PC-9 (cell line): Measurements from ENCODE around the gene PCNT. TPM values are rescaled to one million over a fixed set of nuclear protein-coding genes. Genes with fewer than 3 reads are reported as not detected.

Experiments
- BruUV-seq: library from RNA; stranded (reverse); fragments of 400-500 nt; replicated peaks from 2 replicates; lab custom pipeline; 2021; lab: Mats Ljungman, UMichigan
- CTCF ChIA-PET: fragments of 300-600 bp; sonication (Branson Sonifier 250); formaldehyde crosslinking; loops from one replicate; lab custom pipeline; 2022; ENCODE audit warnings: antibody characterized with exemption; lab: Charles Lee
- POLR2A ChIA-PET: fragments of 300-600 bp; sonication (Branson Sonifier 250); formaldehyde crosslinking; loops from one replicate; lab custom pipeline; 2022; ENCODE audit warnings: antibody characterized with exemption; ENCODE audit not compliant: unreplicated experiment; lab: Charles Lee
- DNase-seq, 2 experiments: peaks; one replicate each; pipeline versions ENCODE4 v3.0.0 to v3.0.0-alpha.2; 2015 to 2022; ENCODE audit warnings: mixed read lengths in 1 of 2
- H2AFZ ChIP-seq: fragments of 200-600 bp; sonication (generic); 2 replicates; pipeline ENCODE4 v1.8.1; 2017; ENCODE audit warnings: antibody characterized with exemption
- H3F3A ChIP-seq: fragments of 200-600 bp; sonication (generic); 2 replicates; pipeline ENCODE4 v1.8.1; 2017; ENCODE audit warnings: antibody characterized with exemption, mild to moderate bottlenecking, low read depth; ENCODE audit not compliant: insufficient read depth
- H3K27ac ChIP-seq: fragments of 200-600 bp; sonication (generic); 2 replicates; pipeline ENCODE4 v1.6.1; 2016; ENCODE audit warnings: mixed run types
- H3K27me3 ChIP-seq: fragments of 200-600 bp; sonication (generic); 2 replicates; pipeline ENCODE4 v1.6.1; 2016; ENCODE audit warnings: low read depth, mixed run types; ENCODE audit not compliant: insufficient read depth
- H3K36me3 ChIP-seq: fragments of 200-600 bp; sonication (generic); 2 replicates; pipeline ENCODE4 v1.6.1; 2016; ENCODE audit warnings: low read depth, mixed run types
- H3K4me1 ChIP-seq: fragments of 200-600 bp; sonication (generic); replicated peaks from 2 replicates; pipeline ENCODE4 v1.6.1; 2016; ENCODE audit warnings: mixed run types; ENCODE audit not compliant: insufficient read depth
- H3K4me2 ChIP-seq: fragments of 200-600 bp; sonication (generic); 2 replicates; pipeline ENCODE4 v1.6.1; 2017; ENCODE audit warnings: mixed run types
- H3K4me3 ChIP-seq: fragments of 200-600 bp; sonication (generic); 2 replicates; pipeline ENCODE4 v1.6.1; 2016; ENCODE audit warnings: mixed run types
- H3K79me2 ChIP-seq: fragments of 200-600 bp; sonication (generic); 2 replicates; pipeline ENCODE4 v1.6.1; 2017; ENCODE audit warnings: low read depth, mixed run types
- H3K9me2 ChIP-seq: fragments of 200-600 bp; sonication (generic); 2 replicates; pipeline ENCODE4 v1.8.1; 2017; ENCODE audit warnings: mild to moderate bottlenecking; ENCODE audit not compliant: insufficient read depth
- H3K9me3 ChIP-seq: fragments of 200-600 bp; sonication (generic); 2 replicates; pipeline ENCODE4 v1.8.1; 2016; ENCODE audit warnings: low read depth; ENCODE audit not compliant: insufficient read depth
- H4K20me1 ChIP-seq: fragments of 200-600 bp; sonication (generic); 2 replicates; pipeline ENCODE4 v1.8.1; 2017; ENCODE audit not compliant: insufficient read depth
- EZH2 ChIP-seq: fragments of 200-600 bp; sonication (generic); IDR thresholded peaks from 2 replicates; pipeline ENCODE4 v1.8.0; 2017; ENCODE audit warnings: antibody characterized with exemption, low read depth
- intact Hi-C: fragments of 100-400 bp; cut with micrococcal nuclease; formaldehyde crosslinking; loops from one replicate; pipeline ENCODE4 v1.10.0; 2022; ENCODE audit not compliant: unreplicated experiment
- total RNA-seq: library from RNA; stranded (reverse); gene quantifications from 2 replicates; pipeline ENCODE4 v1.2.3, GENCODE V29; 2021
- TF ChIP-seq, protein P1 (sequence below): fragments of 200-600 bp; sonication (generic); conservative IDR thresholded peaks from 2 replicates; pipeline ENCODE4 v1.6.1; 2017; ENCODE audit warnings: mixed run types, antibody characterized with exemption, mild to moderate bottlenecking, moderate library complexity

Gene PCNT
- total RNA-seq, 1 experiment from 2014 or later: 33.4 TPM

- H3K36me3 ChIP-seq: no peaks in the 10 kb centered on the region
- no peaks in the 10 kb centered on the region for H3F3A ChIP-seq
- H3K27me3 ChIP-seq: no peaks in the 10 kb centered on the region
- H3K27ac ChIP-seq: no peak overlapping the region
- H3K4me3 ChIP-seq: no peak overlapping the region
- no peaks in the 10 kb centered on the region for H3K4me1 ChIP-seq
- intact Hi-C loops: no loop called here
- no peaks in the 10 kb centered on the region for H3K9me3 ChIP-seq
- no peaks in the 10 kb centered on the region for H3K79me2 ChIP-seq
- no peak for TF ChIP-seq EZH2
- TF ChIP-seq, protein P1, sequence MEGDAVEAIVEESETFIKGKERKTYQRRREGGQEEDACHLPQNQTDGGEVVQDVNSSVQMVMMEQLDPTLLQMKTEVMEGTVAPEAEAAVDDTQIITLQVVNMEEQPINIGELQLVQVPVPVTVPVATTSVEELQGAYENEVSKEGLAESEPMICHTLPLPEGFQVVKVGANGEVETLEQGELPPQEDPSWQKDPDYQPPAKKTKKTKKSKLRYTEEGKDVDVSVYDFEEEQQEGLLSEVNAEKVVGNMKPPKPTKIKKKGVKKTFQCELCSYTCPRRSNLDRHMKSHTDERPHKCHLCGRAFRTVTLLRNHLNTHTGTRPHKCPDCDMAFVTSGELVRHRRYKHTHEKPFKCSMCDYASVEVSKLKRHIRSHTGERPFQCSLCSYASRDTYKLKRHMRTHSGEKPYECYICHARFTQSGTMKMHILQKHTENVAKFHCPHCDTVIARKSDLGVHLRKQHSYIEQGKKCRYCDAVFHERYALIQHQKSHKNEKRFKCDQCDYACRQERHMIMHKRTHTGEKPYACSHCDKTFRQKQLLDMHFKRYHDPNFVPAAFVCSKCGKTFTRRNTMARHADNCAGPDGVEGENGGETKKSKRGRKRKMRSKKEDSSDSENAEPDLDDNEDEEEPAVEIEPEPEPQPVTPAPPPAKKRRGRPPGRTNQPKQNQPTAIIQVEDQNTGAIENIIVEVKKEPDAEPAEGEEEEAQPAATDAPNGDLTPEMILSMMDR: no peak
- no peak for DNase-seq
- BruUV-seq: no TSS peak
- CTCF ChIA-PET: no interaction called here
- H2AFZ ChIP-seq: no peak overlapping the region
- POLR2A ChIA-PET: no interaction called here
- H3K9me2 ChIP-seq: no peaks in the 10 kb centered on the region
- no peaks in the 10 kb centered on the region for H4K20me1 ChIP-seq
- no peak overlapping the region for H3K4me2 ChIP-seq
Observed at GRCh38 chr21:46423546-46424038, 99.6 kb downstream of the PCNT start.

GRCh38 chr21:46424039-46424591 is 100.2 kb downstream of the PCNT start:
- intact Hi-C loops: no loop called here
- Histone ChIP-seq H3K27me3 (no peaks in the 10 kb centered on the region), H3K4me2 (no peak overlapping the region), H3K9me2 (no peaks in the 10 kb centered on the region), H3K9me3 (no peaks in the 10 kb centered on the region), H2AFZ (no peak overlapping the region), H4K20me1 (no peaks in the 10 kb centered on the region), H3K79me2 (no peaks in the 10 kb centered on the region), H3K36me3 (no peaks in the 10 kb centered on the region), H3K27ac (no peak overlapping the region), H3K4me3 (no peak overlapping the region), H3K4me1 (no peaks in the 10 kb centered on the region), H3F3A (no peaks in the 10 kb centered on the region)
- DNase-seq: no peak
- CTCF ChIA-PET: no interaction called here
- POLR2A ChIA-PET: no interaction called here
- no TSS peak for BruUV-seq
- no peak for TF ChIP-seq EZH2
- TF ChIP-seq, protein P1: no peak

- no peaks in the 10 kb centered on the region for H3K36me3 ChIP-seq
- DNase-seq: no peak
- H3F3A ChIP-seq: no peaks in the 10 kb centered on the region
- ChIA-PET CTCF (no interaction called here), POLR2A (no interaction called here)
- intact Hi-C loops: no loop called here
- H4K20me1 ChIP-seq: no peaks in the 10 kb centered on the region
- no peaks in the 10 kb centered on the region for H3K79me2 ChIP-seq
- H3K4me1 ChIP-seq: no peaks in the 10 kb centered on the region
- TF ChIP-seq, protein P1: no peak
- TF ChIP-seq EZH2: no peak
- no peak overlapping the region for H3K4me3 ChIP-seq
- no peaks in the 10 kb centered on the region for H3K27me3 ChIP-seq
- no peaks in the 10 kb centered on the region for H3K9me3 ChIP-seq
- no peak overlapping the region for H3K4me2 ChIP-seq
- H3K27ac ChIP-seq: no peak overlapping the region
- no peaks in the 10 kb centered on the region for H3K9me2 ChIP-seq
- no TSS peak for BruUV-seq
- no peak overlapping the region for H2AFZ ChIP-seq
Observed at GRCh38 chr21:46424621-46425020, 100.7 kb downstream of the PCNT start.
